Osteocyte (in vitro differentiated cells): Measurements from ENCODE around the gene SBK3. TPM values are rescaled to one million over a fixed set of nuclear protein-coding genes. Genes with fewer than 3 reads are reported as not detected.

Source experiments
- DNase-seq: peaks from one replicate; pipeline ENCODE4 v3.0.0; 2021; ENCODE audit warnings: mixed read lengths; ENCODE audit not compliant: unreplicated experiment; ENCODE audit errors: extremely low spot score
- H3K27ac Mint-ChIP-seq: one replicate; pipeline ENCODE4 v1.8.0; 2021; ENCODE audit warnings: mild to moderate bottlenecking, mixed read lengths; ENCODE audit not compliant: unreplicated experiment
- H3K27me3 Mint-ChIP-seq: one replicate; pipeline ENCODE4 v1.8.0; 2021; ENCODE audit warnings: mixed read lengths; ENCODE audit not compliant: unreplicated experiment
- H3K36me3 Mint-ChIP-seq: one replicate; pipeline ENCODE4 v1.8.0; 2021; ENCODE audit warnings: mixed read lengths; ENCODE audit not compliant: unreplicated experiment
- H3K4me1 Mint-ChIP-seq: one replicate; pipeline ENCODE4 v1.8.0; 2021; ENCODE audit warnings: mixed read lengths; ENCODE audit not compliant: unreplicated experiment
- H3K4me3 Mint-ChIP-seq: one replicate; pipeline ENCODE4 v1.8.0; 2021; ENCODE audit warnings: mild to moderate bottlenecking, moderate library complexity, mixed read lengths; ENCODE audit not compliant: unreplicated experiment
- H3K9me3 Mint-ChIP-seq: one replicate; pipeline ENCODE4 v1.8.0; 2021; ENCODE audit warnings: mixed read lengths; ENCODE audit not compliant: unreplicated experiment
- total RNA-seq: library from RNA; stranded (reverse); gene quantifications from 2 replicates; pipeline ENCODE4 v1.2.1, GENCODE V29; 2021
- TF ChIP-seq, protein P1 (sequence below): fragments of 200-600 bp; sonication (generic); IDR thresholded peaks from 2 replicates; pipeline ENCODE4 v1.5.0; 2021; ENCODE audit warnings: antibody characterized with exemption, mild to moderate bottlenecking, moderate library complexity

Gene SBK3
- total RNA-seq, 1 donor from 2014 or later, result not detected

DNA sequence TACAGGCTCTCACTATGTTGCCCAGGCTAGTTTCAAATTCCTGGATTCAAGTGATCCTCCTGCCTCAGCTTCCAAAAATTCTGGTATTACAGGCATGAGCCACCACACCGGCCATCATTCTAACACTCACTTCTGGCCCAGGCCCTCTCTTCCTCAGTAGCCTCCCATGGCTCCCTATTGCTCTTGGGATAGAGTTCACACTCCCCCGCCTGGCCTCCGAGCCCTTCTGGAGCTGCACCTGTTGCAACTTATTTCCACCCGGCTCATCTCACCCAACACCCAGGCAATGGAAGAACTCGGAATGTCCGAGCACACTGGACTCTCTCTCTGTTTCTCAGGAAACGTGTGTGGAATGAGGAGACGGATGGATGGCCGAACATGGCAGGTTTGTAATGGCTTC is 9.0 kb upstream of the SBK3 start:
- H3K27ac Mint-ChIP-seq, result no peak overlapping the region
- H3K27me3 Mint-ChIP-seq, result no peaks in the 10 kb centered on the region
- H3K9me3 Mint-ChIP-seq, result no peaks in the 10 kb centered on the region
- peaks cover 35% of the 10 kb centered on the region for H3K4me1 Mint-ChIP-seq
- H3K4me3 Mint-ChIP-seq, result no peak overlapping the region
- DNase-seq, result no peak
- H3K36me3 Mint-ChIP-seq, result no peaks in the 10 kb centered on the region
- TF ChIP-seq, protein P1, sequence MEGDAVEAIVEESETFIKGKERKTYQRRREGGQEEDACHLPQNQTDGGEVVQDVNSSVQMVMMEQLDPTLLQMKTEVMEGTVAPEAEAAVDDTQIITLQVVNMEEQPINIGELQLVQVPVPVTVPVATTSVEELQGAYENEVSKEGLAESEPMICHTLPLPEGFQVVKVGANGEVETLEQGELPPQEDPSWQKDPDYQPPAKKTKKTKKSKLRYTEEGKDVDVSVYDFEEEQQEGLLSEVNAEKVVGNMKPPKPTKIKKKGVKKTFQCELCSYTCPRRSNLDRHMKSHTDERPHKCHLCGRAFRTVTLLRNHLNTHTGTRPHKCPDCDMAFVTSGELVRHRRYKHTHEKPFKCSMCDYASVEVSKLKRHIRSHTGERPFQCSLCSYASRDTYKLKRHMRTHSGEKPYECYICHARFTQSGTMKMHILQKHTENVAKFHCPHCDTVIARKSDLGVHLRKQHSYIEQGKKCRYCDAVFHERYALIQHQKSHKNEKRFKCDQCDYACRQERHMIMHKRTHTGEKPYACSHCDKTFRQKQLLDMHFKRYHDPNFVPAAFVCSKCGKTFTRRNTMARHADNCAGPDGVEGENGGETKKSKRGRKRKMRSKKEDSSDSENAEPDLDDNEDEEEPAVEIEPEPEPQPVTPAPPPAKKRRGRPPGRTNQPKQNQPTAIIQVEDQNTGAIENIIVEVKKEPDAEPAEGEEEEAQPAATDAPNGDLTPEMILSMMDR, result no peak

DNA sequence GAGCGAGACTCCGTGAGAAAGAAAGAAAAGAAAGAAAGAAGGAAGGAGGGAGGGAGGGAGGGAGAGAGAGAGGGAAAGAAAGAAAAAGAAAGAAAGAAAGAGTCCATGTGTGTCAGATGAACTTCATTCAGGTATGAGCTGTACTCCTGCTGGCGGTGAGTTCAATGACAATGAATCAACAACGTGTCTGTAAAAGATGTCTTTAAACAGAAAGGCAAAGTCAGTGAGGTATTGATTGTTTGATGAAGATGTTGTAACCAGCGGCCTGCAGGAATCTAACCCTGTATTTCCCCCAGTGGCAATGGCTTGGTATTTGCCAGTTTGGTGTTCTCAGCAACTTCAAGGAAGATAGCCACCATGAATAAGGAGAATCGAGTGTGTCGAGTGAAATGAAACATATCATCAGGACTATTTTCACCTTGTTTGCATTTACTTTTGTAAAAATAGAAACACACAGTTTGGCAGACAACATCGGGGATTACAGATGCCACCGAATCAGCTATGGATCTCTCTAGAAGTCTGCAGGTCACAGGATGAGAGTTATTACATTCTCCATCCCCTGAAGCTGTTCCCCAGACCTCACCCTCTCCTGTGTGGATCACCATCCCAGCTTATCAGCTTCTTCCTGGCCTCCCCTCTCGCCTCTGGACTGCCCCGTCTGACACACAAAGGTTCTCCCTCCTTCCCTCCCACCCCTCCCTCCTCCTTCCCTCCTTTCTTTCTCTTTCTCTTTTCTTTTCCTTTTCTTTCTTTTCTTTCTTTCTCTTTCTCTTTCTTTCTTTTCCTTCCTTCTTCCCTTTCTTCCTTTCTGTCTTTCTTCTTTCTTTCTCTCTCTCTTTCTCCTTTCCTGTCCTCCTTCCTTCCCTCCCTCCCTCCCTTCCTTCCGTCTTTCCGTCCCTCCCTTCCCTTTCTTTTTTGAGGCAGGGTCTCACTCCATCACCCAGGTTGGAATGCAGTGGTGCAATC is 8.2 kb upstream of the SBK3 start:
- TF ChIP-seq, protein P1, result no peak
- H3K27ac Mint-ChIP-seq, result peak overlapping the region; percentile 92
- H3K4me1 Mint-ChIP-seq, result peaks cover 41% of the 10 kb centered on the region
- no peaks in the 10 kb centered on the region for H3K36me3 Mint-ChIP-seq
- H3K9me3 Mint-ChIP-seq, result no peaks in the 10 kb centered on the region
- H3K4me3 Mint-ChIP-seq, result no peak overlapping the region
- no peak for DNase-seq
- H3K27me3 Mint-ChIP-seq, result no peaks in the 10 kb centered on the region

DNA sequence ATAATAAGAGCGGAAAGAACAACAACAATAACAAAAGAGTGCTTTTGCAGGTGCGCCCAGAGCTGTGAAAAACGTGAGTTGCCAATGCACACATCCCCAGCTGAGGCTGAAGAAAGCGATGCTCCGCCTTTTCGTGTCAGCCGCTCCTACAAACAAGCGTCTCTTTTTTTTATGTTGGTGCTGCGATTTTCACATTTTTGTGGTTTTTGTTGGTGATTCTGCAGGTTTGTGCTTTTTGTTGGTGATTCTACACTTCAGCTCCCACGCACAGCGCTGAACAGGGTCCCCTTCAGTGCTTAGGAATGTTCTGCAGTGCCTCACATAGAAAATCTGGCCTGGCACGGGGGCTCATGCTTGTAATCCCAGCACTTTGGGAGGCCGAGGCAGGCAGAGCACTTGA is 7.3 kb upstream of the SBK3 start:
- H3K4me1 Mint-ChIP-seq, result peaks cover 49% of the 10 kb centered on the region
- no peaks in the 10 kb centered on the region for H3K36me3 Mint-ChIP-seq
- no peaks in the 10 kb centered on the region for H3K9me3 Mint-ChIP-seq
- peak overlapping the region; percentile 92 for H3K27ac Mint-ChIP-seq
- DNase-seq, result no peak
- TF ChIP-seq, protein P1, result no peak
- H3K27me3 Mint-ChIP-seq, result no peaks in the 10 kb centered on the region
- H3K4me3 Mint-ChIP-seq, result peak overlapping the region; percentile 16

DNA sequence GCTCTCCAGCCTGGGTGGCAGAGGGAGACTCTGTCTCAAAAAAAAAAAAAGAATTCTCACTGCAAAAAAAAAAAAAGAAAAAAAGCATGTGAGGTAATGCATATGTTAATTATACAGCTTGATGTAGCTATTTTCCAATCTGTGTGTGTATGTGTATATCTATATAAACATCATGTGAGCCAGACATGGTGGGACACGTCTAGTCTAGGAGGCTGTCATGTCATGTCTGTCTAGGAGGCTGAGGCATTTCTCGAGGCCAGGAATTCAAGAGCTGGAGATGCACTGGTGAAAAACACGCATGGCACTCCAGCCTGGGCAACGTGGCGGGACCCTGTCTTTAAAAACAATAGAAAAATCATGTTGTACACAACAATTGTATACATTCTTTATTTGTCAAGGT is 6.9 kb upstream of the SBK3 start:
- Mint-ChIP-seq H3K27me3 (no peaks in the 10 kb centered on the region), H3K27ac (peak overlapping the region; percentile 92), H3K4me3 (peak overlapping the region; percentile 42), H3K36me3 (no peaks in the 10 kb centered on the region), H3K4me1 (peaks cover 54% of the 10 kb centered on the region), H3K9me3 (no peaks in the 10 kb centered on the region)
- TF ChIP-seq, protein P1, result no peak
- no peak for DNase-seq

DNA sequence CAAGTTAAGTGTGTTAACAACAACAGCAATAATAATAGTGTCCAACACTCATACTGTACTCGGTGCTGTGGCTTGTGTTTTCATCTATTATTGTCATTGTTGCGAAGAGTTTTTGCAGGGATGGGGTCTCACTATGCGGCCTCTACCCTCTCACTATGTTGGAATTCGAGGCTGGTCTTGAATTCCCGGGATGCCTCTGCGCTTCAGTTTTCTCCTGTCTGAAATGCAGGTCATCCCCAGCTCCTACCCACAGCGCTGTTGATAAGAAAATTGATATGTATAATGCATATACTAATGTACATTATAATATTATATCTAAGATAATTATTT is 4.9 kb upstream of the SBK3 start:
- Mint-ChIP-seq H3K27me3 (no peaks in the 10 kb centered on the region), H3K27ac (peak overlapping the region; percentile 91), H3K4me1 (peaks cover 70% of the 10 kb centered on the region), H3K36me3 (no peaks in the 10 kb centered on the region), H3K4me3 (peak overlapping the region; percentile 32), H3K9me3 (no peaks in the 10 kb centered on the region)
- no peak for DNase-seq
- TF ChIP-seq, protein P1, result no peak
